ENCODE measurements around the gene TRIM45. TPM values are rescaled to one million over a fixed set of nuclear protein-coding genes. Genes with fewer than 3 reads are reported as not detected.

The TRIM45 gene
- total and polyA plus RNA-seq, 2 of the 13 experiments (the other 11 are each of a cell fraction or from before 2014, with no cell fraction given), result 1.9 to 2.3 TPM

- 100% methylated on average over 2 of the region's 2 CpGs for WGBS (ENCODE audit: low lambda C conversion rate)
- Histone ChIP-seq H3K36me3 (replicated peaks in 1 of 2; ENCODE audit: control insufficient read depth in 1 of 2, insufficient read depth in 2 of 2, low read length in 2 of 2) (no peaks in the 10 kb centered on the region), H3K4me2 (ENCODE audit: low read depth, low read length) (no peak overlapping the region), H3K4me1 (ENCODE audit: insufficient read depth, low read length) (no peaks in the 10 kb centered on the region), H3K9me3 (ENCODE audit: low read length) (no peaks in the 10 kb centered on the region), H3K79me2 (ENCODE audit: insufficient read depth, low read length) (no peaks in the 10 kb centered on the region), H3K27me3 (ENCODE audit: control insufficient read depth in 1 of 2, insufficient read depth in 2 of 2, low read length in 2 of 2) (no peaks in the 10 kb centered on the region), H3K27ac (ENCODE audit: extremely low read length, insufficient read depth, low read length) (no peak overlapping the region), H2AFZ (ENCODE audit: low read length) (no peak overlapping the region), H3K9ac (ENCODE audit: insufficient read depth, low read depth, low read length) (no peak overlapping the region), H3K4me3 (replicated peaks in 1 of 3; ENCODE audit: insufficient read depth in 1 of 3, low read depth in 2 of 3, low read length in 3 of 3) (no peak overlapping the region), H4K20me1 (ENCODE audit: insufficient read depth, low read length) (no peaks in the 10 kb centered on the region)
- ChIA-PET CTCF (ENCODE audit: low intra/inter-chr PET ratio, low total read pairs) (no interaction called here), POLR2A (no interaction called here)
- no TSS peak for BruUV-seq (replicated peaks)
- intact Hi-C loops (cut with micrococcal nuclease; ENCODE audit: unreplicated experiment), result no loop called here
- in situ Hi-C loops (cut with HindIII; ENCODE audit: extremely low pct_ligation_motif_present, low pct_unique_long_range_greater_than_20kb), result loop anchor here (25.0 kb wide), 1 partner anchor 151 kb away; no protein-coding TSS in a partner anchor
- FAIRE-seq (no peak), ATAC-seq (no peak), DNase-seq (ENCODE audit: low spot score) (no peak)
- TF ChIP-seq ZSCAN29 (CRISPR knock-in tag; conservative IDR thresholded peaks at IDR 0.05), result no peak
- no peak for TF ChIP-seq GABPA (IDR thresholded peaks at IDR 0.05; ENCODE audit: low read depth, low read length)
- TF ChIP-seq GABPA (CRISPR knock-in tag; IDR thresholded peaks at IDR 0.05; ENCODE audit: low read depth), result no peak
- TF ChIP-seq MBNL3 (CRISPR knock-in tag; conservative IDR thresholded peaks at IDR 0.05), result no peak
- TF ChIP-seq ZNF7 (CRISPR knock-in tag; IDR thresholded peaks at IDR 0.05), result no peak
- no peak for TF ChIP-seq ATF6 (CRISPR knock-in tag; conservative IDR thresholded peaks at IDR 0.05)
- TF ChIP-seq MED13 (CRISPR knock-in tag; IDR thresholded peaks at IDR 0.05), result no peak
Observed at GRCh38 chr1:117136749-117137148, 15.2 kb upstream of the TRIM45 start.

GRCh38 chr1:117135329-117135728 lies 13.8 kb upstream of the TRIM45 start:
- no peak for DNase-seq (ENCODE audit: low spot score)
- no peaks in the 10 kb centered on the region for H3K27me3 ChIP-seq (ENCODE audit: control insufficient read depth in 1 of 2, insufficient read depth in 2 of 2, low read length in 2 of 2)
- no peak overlapping the region for H3K27ac ChIP-seq (ENCODE audit: extremely low read length, insufficient read depth, low read length)
- no peak overlapping the region for H3K9ac ChIP-seq (ENCODE audit: insufficient read depth, low read depth, low read length)
- no peak overlapping the region for H3K4me2 ChIP-seq (ENCODE audit: low read depth, low read length)
- no peak for FAIRE-seq
- no peaks in the 10 kb centered on the region for H3K9me3 ChIP-seq (ENCODE audit: low read length)
- H4K20me1 ChIP-seq (ENCODE audit: insufficient read depth, low read length), result no peaks in the 10 kb centered on the region
- in situ Hi-C loops (cut with HindIII; ENCODE audit: extremely low pct_ligation_motif_present, low pct_unique_long_range_greater_than_20kb) (loop anchor here (25.0 kb wide), 1 partner anchor 152 kb away; no protein-coding TSS in a partner anchor), intact Hi-C loops (cut with micrococcal nuclease; ENCODE audit: unreplicated experiment) (no loop called here)
- 8% methylated on average over 2 of the region's 2 CpGs for WGBS (ENCODE audit: low lambda C conversion rate)
- no peak for ATAC-seq
- CTCF ChIA-PET (ENCODE audit: low intra/inter-chr PET ratio, low total read pairs), result no interaction called here
- POLR2A ChIA-PET, result no interaction called here
- no peaks in the 10 kb centered on the region for H3K79me2 ChIP-seq (ENCODE audit: insufficient read depth, low read length)
- no peaks in the 10 kb centered on the region for H3K4me1 ChIP-seq (ENCODE audit: insufficient read depth, low read length)
- no TSS peak for BruUV-seq (replicated peaks)
- no peaks in the 10 kb centered on the region for H3K36me3 ChIP-seq (replicated peaks in 1 of 2; ENCODE audit: control insufficient read depth in 1 of 2, insufficient read depth in 2 of 2, low read length in 2 of 2)
- no peak overlapping the region for H2AFZ ChIP-seq (ENCODE audit: low read length)
- H3K4me3 ChIP-seq (replicated peaks in 1 of 3; ENCODE audit: insufficient read depth in 1 of 3, low read depth in 2 of 3, low read length in 3 of 3), result no peak overlapping the region
- TF ChIP-seq ZNF780A (CRISPR knock-in tag; IDR thresholded peaks at IDR 0.05), result no peak
- TF ChIP-seq ATF7-NPFF (CRISPR knock-in tag; IDR thresholded peaks at IDR 0.05; ENCODE audit: low read depth), result no peak
- no peak for TF ChIP-seq ZNF589 (CRISPR knock-in tag; conservative IDR thresholded peaks at IDR 0.05)
- TF ChIP-seq GTF3A (CRISPR knock-in tag; conservative IDR thresholded peaks at IDR 0.05), result no peak

All from HepG2 (cell line).